GM18909 (cell line): ENCODE data around the gene MLLT10.
A peak's percentile ranks its signal among the peaks of the same experiment; 100 is the strongest.

Source experiments
- ATAC-seq: cut with Tn5 transposase; IDR thresholded peaks from one replicate; pipeline ENCODE4 v1.9.1; 2021; ENCODE audit warnings: mild to moderate bottlenecking; ENCODE audit not compliant: unreplicated experiment, poor library complexity

Gene MLLT10

GRCh38 chr10:21515361-21516241 lies 18.4 kb upstream of the MLLT10 start:
- no peak for ATAC-seq

- peak; percentile 71 for ATAC-seq
Observed at GRCh38 chr10:21516242-21517131, 17.5 kb upstream of the MLLT10 start.

- peak; percentile 65 for ATAC-seq
Observed at GRCh38 chr10:21517134-21518031, 16.6 kb upstream of the MLLT10 start.

- no peak for ATAC-seq
Observed at GRCh38 chr10:21518149-21518640, 15.8 kb upstream of the MLLT10 start.

GRCh38 chr10:21518641-21519396 lies 15.2 kb upstream of the MLLT10 start:
- no peak for ATAC-seq

GRCh38 chr10:21519397-21519933 lies 14.6 kb upstream of the MLLT10 start:
- ATAC-seq: no peak

- peak; percentile 45 for ATAC-seq
Observed at GRCh38 chr10:21519941-21520436, 14.0 kb upstream of the MLLT10 start.

GRCh38 chr10:21520509-21520908 lies 13.5 kb upstream of the MLLT10 start:
- ATAC-seq: no peak

- no peak for ATAC-seq
Observed at GRCh38 chr10:21520949-21521348, 13.1 kb upstream of the MLLT10 start.

GRCh38 chr10:21521751-21522533 lies 12.1 kb upstream of the MLLT10 start:
- no peak for ATAC-seq

GRCh38 chr10:21522631-21523406 lies 11.2 kb upstream of the MLLT10 start:
- no peak for ATAC-seq

GRCh38 chr10:21523557-21524008 lies 10.4 kb upstream of the MLLT10 start:
- no peak for ATAC-seq

GRCh38 chr10:21524131-21524525 lies 9.9 kb upstream of the MLLT10 start:
- no peak for ATAC-seq

GRCh38 chr10:21524526-21525366 lies 9.3 kb upstream of the MLLT10 start:
- ATAC-seq: no peak

- ATAC-seq: peak; percentile 61
Observed at GRCh38 chr10:21525367-21526187, 8.5 kb upstream of the MLLT10 start, which contains the start of gene SKIDA1. SKIDA1 (minus strand) TSS chr10:21525682; CDS start chr10:21517822, 7,860 bp downstream.
